Small intestine (tissue), 7 donors: ENCODE data around the gene TJP2. TPM values are rescaled to one million over a fixed set of nuclear protein-coding genes. Genes with fewer than 3 reads are reported as not detected.

Source experiments
- DNase-seq, 2 donors: peaks; one replicate each; pipeline versions ENCODE4 v3.0.0 to v3.0.0-alpha.2; 2013
- FAIRE-seq: peaks from 2 replicates; lab custom pipeline; 2012; peaks lifted over from hg19 to GRCh38; lab: Jason Lieb, UNC
- H3K27ac ChIP-seq, 3 donors: one replicate each; pipeline ENCODE4 v1.5.1; 2013; ENCODE audit warnings: low read length in 2 of 3, mild to moderate bottlenecking in 2 of 3, control low read depth in 1 of 3, inconsistent platforms in 1 of 3, low read depth in 1 of 3, moderate library complexity in 1 of 3
- H3K27me3 ChIP-seq, 3 donors: one replicate each; pipeline ENCODE4 v1.6.1; 2013; ENCODE audit warnings: low read length in 3 of 3, inconsistent platforms in 1 of 3; ENCODE audit not compliant: control insufficient read depth in 3 of 3, insufficient read depth in 3 of 3
- H3K36me3 ChIP-seq, 3 donors: one replicate each; pipeline ENCODE4 v1.6.1; 2013; ENCODE audit warnings: low read length in 3 of 3, inconsistent platforms in 1 of 3, low read depth in 1 of 3, mild to moderate bottlenecking in 1 of 3, moderate library complexity in 1 of 3; ENCODE audit not compliant: control insufficient read depth in 3 of 3, insufficient read depth in 2 of 3
- H3K4me1 ChIP-seq, 3 donors: one replicate each; pipeline ENCODE4 v1.6.1; 2013; ENCODE audit warnings: low read length in 2 of 3, inconsistent platforms in 1 of 3, low read depth in 1 of 3, mild to moderate bottlenecking in 1 of 3, moderate library complexity in 1 of 3; ENCODE audit not compliant: control insufficient read depth in 3 of 3, insufficient read depth in 2 of 3
- H3K4me3 ChIP-seq, 3 donors: one replicate each; pipeline ENCODE4 v1.5.1; 2013; ENCODE audit warnings: low read length in 3 of 3, control low read depth in 1 of 3, inconsistent platforms in 1 of 3, low read depth in 1 of 3, mild to moderate bottlenecking in 1 of 3, moderate library complexity in 1 of 3
- H3K9me3 ChIP-seq, 2 donors: one replicate each; pipeline ENCODE4 v1.6.1; 2013; ENCODE audit warnings: low read depth in 1 of 2, low read length in 1 of 2; ENCODE audit not compliant: control insufficient read depth in 2 of 2, insufficient read depth in 1 of 2
- WGBS, 3 donors: extraction: QIAGEN DNeasy Blood & Tissue Kit; methylation state at CpG; one replicate each; pipeline ENCODE4 v1.1.7; 2013; 5-methylcytosine and 5-hydroxymethylcytosine counted together
- polyA plus RNA-seq, 4 donors: library from polyadenylated mRNA; stranded (reverse) in 3 of 4; unstranded in 1 of 4; fragments of 200-250 nt in 3 of 4; fragments of 120-200 nt in 1 of 4; gene quantifications; one replicate each; pipeline versions ENCODE4 v1.2.1 to v1.2.3, GENCODE V29; 2013
- donor health status: healthy with polysubstance abuse.
- donor health status: control.
- donor health status: control.
- donor health status: Bipolar disorder and iron deficiency.
- donor health status: healthy.

Gene TJP2
- polyA plus RNA-seq, 4 donors = 48.3 to 191 (median 98.7) TPM

DNA sequence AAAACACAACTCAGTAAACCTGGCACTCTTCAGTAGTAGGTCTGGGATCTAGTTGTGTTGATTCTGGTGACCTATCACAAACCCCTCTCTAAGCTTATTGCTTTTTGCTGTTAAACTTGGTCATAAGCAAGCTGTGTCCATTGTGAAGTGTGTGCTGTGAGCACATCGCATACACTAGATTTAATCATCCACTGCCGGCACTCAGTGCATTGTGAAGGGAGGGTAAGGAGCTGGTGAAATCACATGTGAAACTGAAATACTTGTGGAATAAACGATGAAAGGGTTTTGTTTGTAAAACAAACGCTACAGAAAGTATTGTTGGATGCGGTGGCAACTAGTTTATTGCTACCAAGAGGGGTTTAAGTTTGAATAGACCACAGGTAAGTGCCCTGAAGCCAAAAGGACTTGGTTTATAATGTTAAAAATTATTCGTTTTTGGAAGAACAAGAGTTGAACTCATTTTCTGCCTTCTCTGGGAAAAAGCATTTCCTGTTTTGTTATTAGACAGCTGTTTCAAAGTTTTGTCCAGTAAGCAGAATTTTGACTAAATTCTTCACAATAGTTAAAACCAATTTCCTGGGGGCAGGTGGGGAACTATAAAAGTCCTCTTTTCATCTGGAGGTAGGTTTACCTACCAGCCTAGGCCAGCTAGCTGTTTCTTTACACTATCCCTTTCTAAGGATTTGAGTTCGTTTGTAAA, 24.6 kb downstream of the TJP2 start:
- H3K4me1 ChIP-seq = peaks cover 0 to 2% (median 0%) of the 10 kb centered on the region in 3 donors
- 55 to 68% (median 66%) methylated on average over 7 of the region's 7 CpGs for WGBS, 3 donors
- no peak for FAIRE-seq

GRCh38 chr9:69199769-69200470, 25.8 kb downstream of the TJP2 start:
- Histone ChIP-seq H3K4me3 (no peak overlapping the region), H3K4me1 (peaks cover 0 to 3% (median 2%) of the 10 kb centered on the region in 3 donors), H3K27me3 (no peaks in the 10 kb centered on the region), H3K27ac (no peak overlapping the region), H3K36me3 (peaks cover 0 to 8% (median 0%) of the 10 kb centered on the region in 3 donors), H3K9me3 (no peaks in the 10 kb centered on the region)
- 72 to 89% (median 83%) methylated on average over 9 of the region's 9 CpGs for WGBS, 3 donors
- DNase-seq (no peak), FAIRE-seq (no peak)

More for the DNA sequence above, 24.6 kb downstream of the TJP2 start:
- DNase-seq = no peak
- Histone ChIP-seq H3K27ac (no peak overlapping the region), H3K4me3 (no peak overlapping the region), H3K27me3 (no peaks in the 10 kb centered on the region), H3K36me3 (peaks cover 0 to 8% (median 0%) of the 10 kb centered on the region in 3 donors), H3K9me3 (no peaks in the 10 kb centered on the region)

- H3K27ac ChIP-seq = no peak overlapping the region
- WGBS, 3 donors = 94 to 98% (median 95%) methylated on average over 4 of the region's 4 CpGs
- FAIRE-seq = no peak
Observed at GRCh38 chr9:69202556-69202955, 28.5 kb downstream of the TJP2 start.

GRCh38 chr9:69204326-69204725, 30.2 kb downstream of the TJP2 start:
- Histone ChIP-seq H3K4me3 (no peak overlapping the region), H3K36me3 (peaks cover 0 to 8% (median 0%) of the 10 kb centered on the region in 3 donors), H3K27me3 (no peaks in the 10 kb centered on the region), H3K27ac (no peak overlapping the region), H3K4me1 (peaks cover 0 to 6% (median 2%) of the 10 kb centered on the region in 3 donors), H3K9me3 (no peaks in the 10 kb centered on the region)
- DNase-seq (no peak), FAIRE-seq (no peak)
- WGBS, 3 donors = 22 to 40% (median 35%) methylated on average over 2 of the region's 2 CpGs

More at GRCh38 chr9:69202556-69202955, 28.5 kb downstream of the TJP2 start:
- peaks cover 0 to 6% (median 2%) of the 10 kb centered on the region in 3 donors for H3K4me1 ChIP-seq
- no peak overlapping the region for H3K4me3 ChIP-seq
- H3K36me3 ChIP-seq = peaks cover 0 to 8% (median 0%) of the 10 kb centered on the region in 3 donors
- H3K9me3 ChIP-seq = no peaks in the 10 kb centered on the region
- H3K27me3 ChIP-seq = no peaks in the 10 kb centered on the region
- no peak for DNase-seq

DNA sequence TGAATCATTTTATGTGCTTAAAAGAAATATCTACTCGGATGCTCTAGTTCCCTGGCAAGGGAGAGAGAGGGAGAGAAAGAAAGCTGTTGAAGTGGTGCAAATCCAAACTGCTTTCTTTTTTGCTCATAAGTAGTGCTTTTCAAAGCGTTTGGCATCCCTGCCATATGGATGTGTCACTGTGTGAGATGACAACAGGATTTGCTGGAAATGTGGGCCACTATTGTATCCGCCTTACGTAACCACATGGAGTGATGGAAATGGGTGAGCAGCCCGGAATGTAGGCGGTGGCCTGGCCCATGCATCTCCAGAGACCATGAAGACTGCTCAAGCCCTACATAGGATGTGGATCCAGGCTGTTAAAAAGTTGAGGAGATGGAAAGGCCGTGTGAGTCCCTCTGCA, 30.8 kb downstream of the TJP2 start:
- no peaks in the 10 kb centered on the region for H3K27me3 ChIP-seq
- no peak overlapping the region for H3K27ac ChIP-seq
- peaks cover 0 to 8% (median 0%) of the 10 kb centered on the region in 3 donors for H3K36me3 ChIP-seq
- DNase-seq = no peak
- no peaks in the 10 kb centered on the region for H3K9me3 ChIP-seq
- no peak for FAIRE-seq
- peaks cover 0 to 6% (median 2%) of the 10 kb centered on the region in 3 donors for H3K4me1 ChIP-seq
- 69 to 76% (median 73%) methylated on average over 7 of the region's 7 CpGs for WGBS, 3 donors
- no peak overlapping the region for H3K4me3 ChIP-seq

GRCh38 chr9:69206047-69206446, 32.0 kb downstream of the TJP2 start:
- H3K27ac ChIP-seq = no peak overlapping the region
- WGBS, 3 donors = 92 to 95% (median 93%) methylated on average over 5 of the region's 5 CpGs
- peaks cover 0 to 4% (median 0%) of the 10 kb centered on the region in 3 donors for H3K36me3 ChIP-seq
- no peaks in the 10 kb centered on the region for H3K27me3 ChIP-seq
- no peak overlapping the region for H3K4me3 ChIP-seq
- DNase-seq = no peak
- H3K9me3 ChIP-seq = no peaks in the 10 kb centered on the region
- peaks cover 0 to 3% (median 2%) of the 10 kb centered on the region in 3 donors for H3K4me1 ChIP-seq
- FAIRE-seq = no peak

DNA sequence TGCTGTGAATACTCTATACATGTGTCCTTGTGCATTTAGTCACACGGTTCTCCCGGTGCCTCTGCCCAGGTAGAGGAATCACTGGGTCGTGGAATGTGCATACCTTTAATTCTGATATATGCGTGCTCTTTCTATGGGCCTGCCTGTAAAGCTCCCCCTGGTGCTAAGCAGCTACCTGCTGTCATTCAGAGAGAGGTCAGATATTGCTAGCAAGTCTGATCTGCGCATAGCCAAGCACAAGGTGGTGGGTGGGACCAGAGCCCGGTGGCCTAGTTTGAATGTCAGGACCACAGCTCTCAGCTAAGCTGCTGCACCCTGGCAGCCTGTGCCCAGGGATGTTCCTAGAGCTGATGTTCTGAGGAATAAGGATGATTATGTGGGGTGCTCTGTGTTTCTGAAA, 33.4 kb downstream of the TJP2 start:
- no peaks in the 10 kb centered on the region for H3K9me3 ChIP-seq
- H3K4me1 ChIP-seq = peaks cover 0 to 3% (median 2%) of the 10 kb centered on the region in 3 donors
- peaks cover 0 to 4% (median 0%) of the 10 kb centered on the region in 3 donors for H3K36me3 ChIP-seq
- no peak overlapping the region for H3K27ac ChIP-seq
- FAIRE-seq = no peak
- no peak overlapping the region for H3K4me3 ChIP-seq
- no peak for DNase-seq
- no peaks in the 10 kb centered on the region for H3K27me3 ChIP-seq
- WGBS, 3 donors = 64 to 72% (median 67%) methylated on average over 6 of the region's 6 CpGs

- 84 to 93% (median 90%) methylated on average over 3 of the region's 3 CpGs for WGBS, 3 donors
- no peaks in the 10 kb centered on the region for H3K27me3 ChIP-seq
- no peaks in the 10 kb centered on the region for H3K4me1 ChIP-seq
- peaks cover 0 to 19% (median 5%) of the 10 kb centered on the region in 3 donors for H3K36me3 ChIP-seq
- no peak overlapping the region for H3K27ac ChIP-seq
- FAIRE-seq = no peak
- no peak overlapping the region for H3K4me3 ChIP-seq
- H3K9me3 ChIP-seq = no peaks in the 10 kb centered on the region
- no peak for DNase-seq
Observed at GRCh38 chr9:69211424-69212036, 37.5 kb downstream of the TJP2 start.
